Measurements from ENCODE around the gene GTF2H1. TPM values are rescaled to one million over a fixed set of nuclear protein-coding genes. Genes with fewer than 3 reads are reported as not detected.

The GTF2H1 gene
- total and polyA plus RNA-seq, 9 of the 15 experiments (the other 6 are each of a cell fraction or from before 2014, with no cell fraction given) = 56.9 to 126 (median 92.1) TPM

- TF ChIP-seq ZNF324 (CRISPR knock-in tag; IDR thresholded peaks at IDR 0.05) (no peak), PBX2 (CRISPR knock-in tag; IDR thresholded peaks at IDR 0.05; ENCODE audit: low read depth) (no peak), PBX2 (tag; conservative IDR thresholded peaks at IDR 0.05; ENCODE audit: low read depth) (no peak), HDAC6 (IDR thresholded peaks at IDR 0.05; ENCODE audit: low read depth, low read length) (no peak), RAD21 (CRISPR knock-in tag; conservative IDR thresholded peaks at IDR 0.05 in 1 of 2, IDR thresholded peaks at IDR 0.05 in 1 of 2) (no peak), CREB1 (IDR thresholded peaks at IDR 0.05) (peak; percentile 97), CREB1 (CRISPR knock-in tag; IDR thresholded peaks at IDR 0.05) (peak; percentile 98), CEBPB (tag; IDR thresholded peaks at IDR 0.05) (no peak), NBN (IDR thresholded peaks at IDR 0.05; ENCODE audit: low read depth) (peak; percentile 94), HNRNPK (IDR thresholded peaks at IDR 0.05; ENCODE audit: low read depth, low read length, poor library complexity, severe bottlenecking) (no peak), POLR2AphosphoS5 (IDR thresholded peaks at IDR 0.05; ENCODE audit: control insufficient read depth, insufficient read depth, low read depth, low read length) (peak; percentile 97), NFRKB (IDR thresholded peaks at IDR 0.05; ENCODE audit: low read depth) (peak; percentile 94), ZNF644 (tag; IDR thresholded peaks at IDR 0.05; ENCODE audit: low read depth) (no peak), KDM1A (IDR thresholded peaks at IDR 0.05) (no peak), ETS2 (tag; IDR thresholded peaks at IDR 0.05; ENCODE audit: borderline replicate concordance, poor library complexity, severe bottlenecking) (no peak), MAFK (IDR thresholded peaks at IDR 0.05; ENCODE audit: low read length) (no peak), CGGBP1 (CRISPR knock-in tag; IDR thresholded peaks at IDR 0.05) (no peak), ZNF695 (CRISPR knock-in tag; IDR thresholded peaks at IDR 0.05) (no peak), STAT5A (IDR thresholded peaks at IDR 0.05; ENCODE audit: borderline replicate concordance, low read length) (no peak; the same call in 1 of the 2 replicates)
- TF ChIP-seq, protein P1, sequence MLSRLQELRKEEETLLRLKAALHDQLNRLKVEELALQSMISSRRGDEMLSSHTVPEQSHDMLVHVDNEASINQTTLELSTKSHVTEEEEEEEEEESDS (CRISPR knock-in tag; IDR thresholded peaks at IDR 0.05) = no peak
- TF ChIP-seq, protein P2, sequence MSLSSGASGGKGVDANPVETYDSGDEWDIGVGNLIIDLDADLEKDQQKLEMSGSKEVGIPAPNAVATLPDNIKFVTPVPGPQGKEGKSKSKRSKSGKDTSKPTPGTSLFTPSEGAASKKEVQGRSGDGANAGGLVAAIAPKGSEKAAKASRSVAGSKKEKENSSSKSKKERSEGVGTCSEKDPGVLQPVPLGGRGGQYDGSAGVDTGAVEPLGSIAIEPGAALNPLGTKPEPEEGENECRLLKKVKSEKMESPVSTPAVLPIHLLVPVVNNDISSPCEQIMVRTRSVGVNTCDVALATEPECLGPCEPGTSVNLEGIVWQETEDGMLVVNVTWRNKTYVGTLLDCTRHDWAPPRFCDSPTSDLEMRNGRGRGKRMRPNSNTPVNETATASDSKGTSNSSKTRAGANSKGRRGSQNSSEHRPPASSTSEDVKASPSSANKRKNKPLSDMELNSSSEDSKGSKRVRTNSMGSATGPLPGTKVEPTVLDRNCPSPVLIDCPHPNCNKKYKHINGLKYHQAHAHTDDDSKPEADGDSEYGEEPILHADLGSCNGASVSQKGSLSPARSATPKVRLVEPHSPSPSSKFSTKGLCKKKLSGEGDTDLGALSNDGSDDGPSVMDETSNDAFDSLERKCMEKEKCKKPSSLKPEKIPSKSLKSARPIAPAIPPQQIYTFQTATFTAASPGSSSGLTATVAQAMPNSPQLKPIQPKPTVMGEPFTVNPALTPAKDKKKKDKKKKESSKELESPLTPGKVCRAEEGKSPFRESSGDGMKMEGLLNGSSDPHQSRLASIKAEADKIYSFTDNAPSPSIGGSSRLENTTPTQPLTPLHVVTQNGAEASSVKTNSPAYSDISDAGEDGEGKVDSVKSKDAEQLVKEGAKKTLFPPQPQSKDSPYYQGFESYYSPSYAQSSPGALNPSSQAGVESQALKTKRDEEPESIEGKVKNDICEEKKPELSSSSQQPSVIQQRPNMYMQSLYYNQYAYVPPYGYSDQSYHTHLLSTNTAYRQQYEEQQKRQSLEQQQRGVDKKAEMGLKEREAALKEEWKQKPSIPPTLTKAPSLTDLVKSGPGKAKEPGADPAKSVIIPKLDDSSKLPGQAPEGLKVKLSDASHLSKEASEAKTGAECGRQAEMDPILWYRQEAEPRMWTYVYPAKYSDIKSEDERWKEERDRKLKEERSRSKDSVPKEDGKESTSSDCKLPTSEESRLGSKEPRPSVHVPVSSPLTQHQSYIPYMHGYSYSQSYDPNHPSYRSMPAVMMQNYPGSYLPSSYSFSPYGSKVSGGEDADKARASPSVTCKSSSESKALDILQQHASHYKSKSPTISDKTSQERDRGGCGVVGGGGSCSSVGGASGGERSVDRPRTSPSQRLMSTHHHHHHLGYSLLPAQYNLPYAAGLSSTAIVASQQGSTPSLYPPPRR (CRISPR knock-in tag; IDR thresholded peaks at IDR 0.05; ENCODE audit: borderline replicate concordance) = no peak
Observed at GRCh38 chr11:18321969-18322711, at the start of gene GTF2H1, which contains the start of gene HPS5 (continued).

Measured in K562 (cell line).